Omental fat pad (tissue), 4 donors: ENCODE data around the gene MBP. TPM values are rescaled to one million over a fixed set of nuclear protein-coding genes. Genes with fewer than 3 reads are reported as not detected.

ENCODE experiments used
- ATAC-seq: fragments of 150-250 bp; one replicate; pipeline ENCODE4 v1.9.1; 2016; ENCODE audit warnings: mild to moderate bottlenecking, moderate library complexity; ENCODE audit not compliant: low FRiP score
- DNase-seq: peaks from one replicate; pipeline ENCODE4 v3.0.0-alpha.2; 2019; ENCODE audit warnings: low spot score
- CTCF ChIP-seq, 3 donors: fragments of 450-650 bp; IDR thresholded peaks; one replicate each; pipeline ENCODE4 v1.5.1; 2016 to 2017; ENCODE audit warnings: antibody characterized with exemption in 3 of 3, mild to moderate bottlenecking in 3 of 3, moderate library complexity in 2 of 3
- total RNA-seq, 4 donors: library from RNA; depleted of rRNA; stranded (reverse); fragments of >200 nt; gene quantifications; one replicate each; pipeline ENCODE4 v1.1.0, GENCODE V29; 2016

MBP gene
- total RNA-seq, 4 donors from 2014 or later, result 27.4 to 50.9 (median 36.0) TPM

DNA sequence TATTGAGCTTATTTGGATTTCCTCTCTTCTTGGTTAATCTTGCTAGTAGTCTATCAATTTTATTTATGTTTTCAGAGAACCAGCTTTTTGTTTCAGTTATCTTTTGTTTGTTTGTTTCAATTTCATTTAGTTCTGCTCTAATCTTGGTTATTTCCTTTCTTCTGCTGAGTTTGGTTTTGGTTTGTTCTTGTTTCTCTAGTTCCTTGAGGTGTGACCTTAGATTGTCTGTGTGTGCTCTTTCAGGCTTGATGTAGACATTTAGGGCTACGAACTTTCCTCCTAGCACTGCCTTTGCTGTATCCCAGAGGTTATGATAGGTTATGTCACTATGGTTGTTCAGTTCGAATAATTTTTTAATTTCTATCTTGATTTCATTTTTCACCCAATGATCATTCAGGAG is 168.6 kb downstream of the MBP start:
- TF ChIP-seq CTCF (IDR thresholded peaks at IDR 0.05), result no peak
- ATAC-seq (no peak), DNase-seq (no peak)

DNA sequence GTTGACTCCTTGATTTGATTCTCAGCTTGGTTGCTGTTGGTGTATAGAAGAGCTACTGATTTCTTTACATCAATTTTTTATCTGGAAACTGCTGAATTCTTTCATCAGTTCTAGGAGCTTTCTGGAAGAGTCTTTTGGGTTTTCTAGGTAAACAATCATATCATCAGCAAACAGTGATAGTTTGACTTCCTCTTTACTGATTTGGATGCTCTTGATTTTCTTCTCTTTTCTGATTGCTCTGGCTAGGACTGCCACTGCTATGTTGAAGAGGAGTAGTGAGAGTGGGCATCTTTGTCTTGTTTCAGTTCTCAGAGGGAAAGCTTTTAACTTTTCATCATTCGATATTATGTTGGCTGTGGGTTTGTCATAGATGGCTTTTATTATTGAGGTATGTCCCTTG is 169.7 kb downstream of the MBP start:
- no peak for TF ChIP-seq CTCF (IDR thresholded peaks at IDR 0.05)
- no peak for DNase-seq
- ATAC-seq, result no peak

- DNase-seq, result no peak
- no peak for ATAC-seq
- no peak for TF ChIP-seq CTCF (IDR thresholded peaks at IDR 0.05)
Observed at GRCh38 chr18:76960528-76961035, 172.0 kb downstream of the MBP start.

GRCh38 chr18:76959605-76960004 is 173.0 kb downstream of the MBP start:
- ATAC-seq (no peak), DNase-seq (no peak)
- TF ChIP-seq CTCF (IDR thresholded peaks at IDR 0.05), result no peak

GRCh38 chr18:76958692-76959341 is 173.8 kb downstream of the MBP start:
- no peak for TF ChIP-seq CTCF (IDR thresholded peaks at IDR 0.05)
- DNase-seq (no peak), ATAC-seq (no peak)

GRCh38 chr18:76957384-76958355 is 174.9 kb downstream of the MBP start:
- TF ChIP-seq CTCF (IDR thresholded peaks at IDR 0.05), result no peak
- ATAC-seq (no peak), DNase-seq (no peak)
